Hematopoietic multipotent progenitor cell treated with erythropoietin and hydrocortisone succinate and interleukin-3 and kit ligand, for 8 days (in vitro differentiated cells): ENCODE measurements around the gene KLC3.
"Not testable (repeated sequence)": the region's sequence is repeated elsewhere in the genome, so short reads cannot be mapped to it uniquely, and the experiment has no call there.

Experiments
- DNase-seq: peaks from one replicate; pipeline ENCODE4 v3.0.0-alpha.2; 2015

Gene KLC3

GRCh38 chr19:45320997-45321775, 19.4 kb upstream of the KLC3 start:
- no peak for DNase-seq

- DNase-seq: no peak
These were observed 18.7 kb upstream of the KLC3 start for GRCh38 chr19:45321848-45322247.

- no peak for DNase-seq
These were observed 18.2 kb upstream of the KLC3 start for GRCh38 chr19:45322311-45322710.

- DNase-seq: no peak
These were observed 17.7 kb upstream of the KLC3 start, which contains the start of gene CKM for GRCh38 chr19:45322744-45323281. CKM (minus strand) TSS chr19:45322875; CDS start chr19:45319713, 3,162 bp downstream.

GRCh38 chr19:45323671-45324081, 16.9 kb upstream of the KLC3 start:
- no peak for DNase-seq

GRCh38 chr19:45324349-45324907, 16.1 kb upstream of the KLC3 start:
- DNase-seq: no peak

- DNase-seq: no peak
These were observed 13.0 kb upstream of the KLC3 start for GRCh38 chr19:45327404-45328143.

GRCh38 chr19:45331411-45331810, 9.1 kb upstream of the KLC3 start:
- no peak for DNase-seq

- no peak for DNase-seq
These were observed 6.8 kb upstream of the KLC3 start for GRCh38 chr19:45333609-45334303.

GRCh38 chr19:45334881-45335280, 5.7 kb upstream of the KLC3 start:
- DNase-seq: not testable (repeated sequence)

- DNase-seq: no peak
These were observed 3.8 kb upstream of the KLC3 start for GRCh38 chr19:45336696-45337251.

GRCh38 chr19:45339629-45340028, 921 bp upstream of the KLC3 start:
- no peak for DNase-seq

- DNase-seq: no peak
These were observed 426 bp downstream of the KLC3 start for GRCh38 chr19:45340899-45341453.

GRCh38 chr19:45342911-45343310, 2.4 kb downstream of the KLC3 start:
- DNase-seq: no peak

- DNase-seq: no peak
These were observed 4.3 kb downstream of the KLC3 start for GRCh38 chr19:45344621-45345505.

- DNase-seq: no peak
These were observed 4.9 kb downstream of the KLC3 start for GRCh38 chr19:45345506-45345860.

GRCh38 chr19:45346449-45346848, 5.9 kb downstream of the KLC3 start:
- DNase-seq: no peak

- DNase-seq: no peak
These were observed 7.2 kb downstream of the KLC3 start for GRCh38 chr19:45347570-45348366.

- no peak for DNase-seq
These were observed 8.0 kb downstream of the KLC3 start for GRCh38 chr19:45348367-45349125.

- DNase-seq: no peak
These were observed 8.5 kb downstream of the KLC3 start for GRCh38 chr19:45349126-45349415.
